MM.1S (cell line): ENCODE measurements around the gene TRAPPC8.

Experiments
- DNase-seq: peaks from one replicate; pipeline ENCODE4 v3.0.0-alpha.2; 2015
- H2AFZ ChIP-seq: fragments of 300-600 bp; sonication (generic); 2 replicates; pipeline ENCODE4 v1.6.0; 2016; ENCODE audit warnings: antibody characterized with exemption, low read length
- H3F3A ChIP-seq: fragments of 300-600 bp; sonication (generic); 2 replicates; pipeline ENCODE4 v1.6.1; 2016; ENCODE audit warnings: mild to moderate bottlenecking, antibody characterized with exemption, low read length, moderate library complexity, mixed read lengths; ENCODE audit not compliant: insufficient read depth
- H3K27ac ChIP-seq: fragments of 300-600 bp; sonication (generic); 2 replicates; pipeline ENCODE4 v1.5.1; 2016; ENCODE audit warnings: mild to moderate bottlenecking, low read length
- H3K27me3 ChIP-seq: fragments of 300-600 bp; sonication (generic); replicated peaks from 2 replicates; pipeline ENCODE4 v1.6.0; 2016; ENCODE audit warnings: low read length; ENCODE audit not compliant: insufficient read depth
- H3K36me3 ChIP-seq: fragments of 300-600 bp; sonication (generic); replicated peaks from 2 replicates; pipeline ENCODE4 v1.6.1; 2016; ENCODE audit warnings: mild to moderate bottlenecking, low read length, mixed read lengths; ENCODE audit not compliant: insufficient read depth
- H3K4me1 ChIP-seq: fragments of 300-600 bp; sonication (generic); 2 replicates; pipeline ENCODE4 v1.6.1; 2016; ENCODE audit warnings: low read length, mixed read lengths
- H3K4me2 ChIP-seq: fragments of 300-600 bp; sonication (generic); 2 replicates; pipeline ENCODE4 v1.6.0; 2016; ENCODE audit warnings: low read depth, low read length
- H3K4me3 ChIP-seq: fragments of 300-600 bp; sonication (generic); 2 replicates; pipeline ENCODE4 v1.5.1; 2016; ENCODE audit warnings: low read length, mixed read lengths
- H3K79me2 ChIP-seq: fragments of 300-600 bp; sonication (generic); 2 replicates; pipeline ENCODE4 v1.6.1; 2016; ENCODE audit warnings: mixed run types, low read length, mixed read lengths
- H3K9ac ChIP-seq: fragments of 300-600 bp; sonication (generic); 2 replicates; pipeline ENCODE4 v1.6.1; 2016; ENCODE audit warnings: low read length, mixed read lengths
- H3K9me2 ChIP-seq: fragments of 300-600 bp; sonication (generic); replicated peaks from 2 replicates; pipeline ENCODE4 v1.6.1; 2016; ENCODE audit warnings: mild to moderate bottlenecking, low read length, mixed read lengths; ENCODE audit not compliant: insufficient read depth
- H3K9me3 ChIP-seq: fragments of 300-600 bp; sonication (generic); replicated peaks from 2 replicates; pipeline ENCODE4 v1.6.1; 2016; ENCODE audit warnings: mild to moderate bottlenecking, low read length, mixed read lengths; ENCODE audit not compliant: insufficient read depth
- H4K20me1 ChIP-seq: fragments of 300-600 bp; sonication (generic); 2 replicates; pipeline ENCODE4 v1.6.1; 2016; ENCODE audit warnings: mild to moderate bottlenecking, low read length, moderate library complexity, mixed read lengths; ENCODE audit not compliant: insufficient read depth
- CTCF ChIP-seq: fragments of 300-600 bp; sonication (generic); IDR thresholded peaks from 2 replicates; pipeline ENCODE4 v1.5.1; 2016; ENCODE audit warnings: antibody characterized with exemption, low read length, mixed read lengths
- EZH2 ChIP-seq: fragments of 300-600 bp; sonication (generic); optimal IDR thresholded peaks from 2 replicates; pipeline ENCODE3; 2017; ENCODE audit warnings: low read depth, mild to moderate bottlenecking, antibody characterized with exemption, low read length, mixed read lengths
- EZH2phosphoT487 ChIP-seq: fragments of 300-600 bp; sonication (generic); IDR thresholded peaks from 2 replicates; pipeline ENCODE4 v1.6.1; 2018; ENCODE audit warnings: antibody characterized with exemption, low read length

The TRAPPC8 gene

GRCh38 chr18:31798399-31798798 is 144.5 kb downstream of the TRAPPC8 start:
- Histone ChIP-seq H3K9me3 (no peaks in the 10 kb centered on the region), H3K79me2 (no peaks in the 10 kb centered on the region), H2AFZ (no peak overlapping the region), H3K27ac (no peak overlapping the region), H3K4me1 (no peaks in the 10 kb centered on the region), H3K36me3 (no peaks in the 10 kb centered on the region), H4K20me1 (no peaks in the 10 kb centered on the region), H3K4me3 (no peak overlapping the region), H3K9ac (no peak overlapping the region), H3K4me2 (no peak overlapping the region), H3K9me2 (no peaks in the 10 kb centered on the region), H3F3A (no peaks in the 10 kb centered on the region), H3K27me3 (no peaks in the 10 kb centered on the region)
- TF ChIP-seq EZH2 (no peak), EZH2phosphoT487 (no peak), CTCF (no peak)
- no peak for DNase-seq

- H2AFZ ChIP-seq = no peak overlapping the region
- no peaks in the 10 kb centered on the region for H3K79me2 ChIP-seq
- no peak overlapping the region for H3K4me3 ChIP-seq
- no peaks in the 10 kb centered on the region for H3K9me2 ChIP-seq
- no peaks in the 10 kb centered on the region for H3F3A ChIP-seq
- H4K20me1 ChIP-seq = no peaks in the 10 kb centered on the region
- no peak for TF ChIP-seq CTCF
- TF ChIP-seq EZH2phosphoT487 = no peak
- TF ChIP-seq EZH2 = no peak
- H3K27me3 ChIP-seq = no peaks in the 10 kb centered on the region
- no peaks in the 10 kb centered on the region for H3K4me1 ChIP-seq
- no peaks in the 10 kb centered on the region for H3K9me3 ChIP-seq
- no peak overlapping the region for H3K27ac ChIP-seq
- no peaks in the 10 kb centered on the region for H3K36me3 ChIP-seq
- no peak overlapping the region for H3K4me2 ChIP-seq
- no peak for DNase-seq
- no peak overlapping the region for H3K9ac ChIP-seq
Measured at GRCh38 chr18:31795747-31796146, 147.2 kb downstream of the TRAPPC8 start.

GRCh38 chr18:31793531-31793930 is 149.4 kb downstream of the TRAPPC8 start:
- Histone ChIP-seq H4K20me1 (no peaks in the 10 kb centered on the region), H3K4me2 (no peak overlapping the region), H3K9me2 (no peaks in the 10 kb centered on the region), H3K4me3 (no peak overlapping the region), H3K9ac (no peak overlapping the region), H3K27ac (no peak overlapping the region), H3K36me3 (no peaks in the 10 kb centered on the region), H3K9me3 (no peaks in the 10 kb centered on the region), H3K79me2 (no peaks in the 10 kb centered on the region), H3F3A (no peaks in the 10 kb centered on the region), H3K27me3 (no peaks in the 10 kb centered on the region), H2AFZ (no peak overlapping the region), H3K4me1 (no peaks in the 10 kb centered on the region)
- TF ChIP-seq CTCF (no peak), EZH2 (no peak), EZH2phosphoT487 (no peak)
- DNase-seq = no peak
